HFF-Myc (cell line): Measurements from ENCODE around the gene MINK1.
"Not testable (repeated sequence)": the region's sequence is repeated elsewhere in the genome, so short reads cannot be mapped to it uniquely, and the experiment has no call there.

Experiments used
- DNase-seq: peaks from one replicate; pipeline ENCODE4 v3.0.0-alpha.2; 2011; ENCODE audit warnings: low read depth; ENCODE audit errors: extremely low read depth
- H3K4me3 ChIP-seq: replicated peaks from 2 replicates; pipeline ENCODE4 v1.5.1; 2011; ENCODE audit warnings: low read depth, mild to moderate bottlenecking, control low read depth, low read length
- CTCF ChIP-seq: IDR thresholded peaks from 2 replicates; pipeline ENCODE4 v1.5.1; 2012; ENCODE audit warnings: mild to moderate bottlenecking, low read depth, low read length, control low read depth; ENCODE audit errors: missing control alignments

Gene MINK1

GRCh38 chr17:4859816-4860625 lies 26.9 kb downstream of the MINK1 start:
- no peak for TF ChIP-seq CTCF
- no peak for DNase-seq
- no peak overlapping the region for H3K4me3 ChIP-seq

- no peak overlapping the region for H3K4me3 ChIP-seq
- DNase-seq = no peak
- no peak for TF ChIP-seq CTCF
Measured at GRCh38 chr17:4860651-4861050, 27.5 kb downstream of the MINK1 start.

GRCh38 chr17:4861052-4861451 lies 27.9 kb downstream of the MINK1 start:
- no peak for DNase-seq
- no peak for TF ChIP-seq CTCF
- no peak overlapping the region for H3K4me3 ChIP-seq

- no peak for DNase-seq
- H3K4me3 ChIP-seq = no peak overlapping the region
- TF ChIP-seq CTCF = no peak
Measured at GRCh38 chr17:4862720-4863119, 29.6 kb downstream of the MINK1 start.

- H3K4me3 ChIP-seq = no peak overlapping the region
- TF ChIP-seq CTCF = no peak
- no peak for DNase-seq
Measured at GRCh38 chr17:4863321-4863720, 30.2 kb downstream of the MINK1 start.

- not testable (repeated sequence) for H3K4me3 ChIP-seq, DNase-seq
Measured at GRCh38 chr17:4867535-4867934, 34.4 kb downstream of the MINK1 start.

- not testable (repeated sequence) for DNase-seq
Measured at GRCh38 chr17:4869058-4869998, 36.2 kb downstream of the MINK1 start.

More at GRCh38 chr17:4869058-4869998, 36.2 kb downstream of the MINK1 start:
- H3K4me3 ChIP-seq = not testable (repeated sequence)
